ENCODE results near the gene CDC37L1.

- TF ChIP-seq EP300 (IDR thresholded peaks at IDR 0.05) (no peak), CTCF (IDR thresholded peaks at IDR 0.05) (no peak), POLR2A (IDR thresholded peaks at IDR 0.05) (no peak)
Measured at GRCh38 chr9:4669890-4670289, 9.5 kb upstream of the CDC37L1 start.

All from tibial nerve (tissue), 4 donors.